HCT116 (cell line): ENCODE results near the gene ALG1L2. TPM values are rescaled to one million over a fixed set of nuclear protein-coding genes. Genes with fewer than 3 reads are reported as not detected.

Experiments used
- ATAC-seq: fragments of 200-7000 bp; cut with Tn5 transposase; 2 replicates; pipeline ENCODE4 v1.9.1; 2020; ENCODE audit warnings: mild to moderate bottlenecking, moderate library complexity
- BruUV-seq: library from RNA; stranded (reverse); fragments of 400-500 nt; replicated peaks from 2 replicates; lab custom pipeline; 2021; lab: Mats Ljungman, UMichigan
- CTCF ChIA-PET: fragments of 300-600 bp; sonication (Branson Sonifier 250); formaldehyde crosslinking; loops from one replicate; lab custom pipeline; 2021; ENCODE audit warnings: antibody characterized with exemption; lab: Charles Lee
- POLR2A ChIA-PET: fragments of 300-600, 350-600 bp; sonication (Branson Sonifier 250); formaldehyde crosslinking; loops from one replicate; lab custom pipeline; 2021; ENCODE audit warnings: antibody characterized with exemption; lab: Charles Lee
- RAD21 ChIA-PET, 2 experiments: fragments of 300-600 bp; sonication (Branson Sonifier 250); formaldehyde crosslinking; loops; one replicate each; lab custom pipeline; 2023; ENCODE audit warnings: low total read pairs in 2 of 2; ENCODE audit not compliant: uncharacterized antibody in 2 of 2, unreplicated experiment in 2 of 2, low non-redundant PET in 1 of 2; lab: Charles Lee
- DNase-seq: peaks from one replicate; pipeline ENCODE4 v3.0.0-alpha.2; 2010; ENCODE audit warnings: low read depth, low spot score
- H2AFZ ChIP-seq: fragments of 200-600 bp; shearing (Covaris generic), sonication (generic); 2 replicates; pipeline ENCODE4 v1.6.1; 2017; ENCODE audit warnings: low read depth, mixed run types, mixed read lengths, antibody characterized with exemption, low read length; ENCODE audit not compliant: poor library complexity, severe bottlenecking
- H3K27ac ChIP-seq: 2 replicates; pipeline ENCODE4 v1.5.1; 2012; ENCODE audit warnings: low read depth, low read length
- H3K27me3 ChIP-seq: fragments of 200-600 bp; sonication (generic); 2 replicates; pipeline ENCODE4 v1.6.1; 2016; ENCODE audit warnings: mixed run types, low read length, mixed read lengths; ENCODE audit not compliant: insufficient read depth
- H3K36me3 ChIP-seq, 2 experiments: fragments of 200-500 bp in 1 of 2; fragments of 200-600 bp in 1 of 2; sonication (Bioruptor generic) in 1 of 2; sonication (generic) in 1 of 2; 2 replicates each; pipeline versions ENCODE4 v1.5.1 to v1.6.1; 2014 to 2016; ENCODE audit warnings: low read length in 2 of 2, inconsistent platforms in 1 of 2, mixed read lengths in 1 of 2, mixed run types in 1 of 2; ENCODE audit not compliant: insufficient read depth in 2 of 2, control insufficient read depth in 1 of 2
- H3K4me1 ChIP-seq, 2 experiments: fragments of 200-600 bp in 1 of 2; sonication (generic) in 1 of 2; 2 replicates each; pipeline versions ENCODE4 v1.5.1 to v1.6.1; 2012 to 2017; ENCODE audit warnings: low read length in 2 of 2, inconsistent platforms in 1 of 2, mild to moderate bottlenecking in 1 of 2, mixed read lengths in 1 of 2, mixed run types in 1 of 2, moderate library complexity in 1 of 2; ENCODE audit not compliant: insufficient read depth in 2 of 2, control insufficient read depth in 1 of 2
- H3K4me2 ChIP-seq: fragments of 200-600 bp; sonication (generic); 2 replicates; pipeline ENCODE4 v1.6.1; 2017; ENCODE audit warnings: mixed run types, low read length, mixed read lengths
- H3K4me3 ChIP-seq, 2 experiments: fragments of 200-600 bp in 1 of 2; sonication (generic) in 1 of 2; replicated peaks in 1 of 2; 2 replicates each; pipeline ENCODE4 v1.5.1; 2011 to 2016; ENCODE audit warnings: low read length in 2 of 2, control low read depth in 1 of 2, low read depth in 1 of 2, mild to moderate bottlenecking in 1 of 2, mixed read lengths in 1 of 2, mixed run types in 1 of 2
- H3K79me2 ChIP-seq: fragments of 200-600 bp; sonication (generic); 2 replicates; pipeline ENCODE4 v1.6.1; 2017; ENCODE audit warnings: mild to moderate bottlenecking, mixed run types, low read length, moderate library complexity, mixed read lengths; ENCODE audit not compliant: insufficient read depth
- H3K9ac ChIP-seq: fragments of 200-600 bp; sonication (generic); 2 replicates; pipeline ENCODE4 v1.6.1; 2016; ENCODE audit warnings: low read length, mixed read lengths
- H3K9me2 ChIP-seq: fragments of 200-600 bp; sonication (generic), shearing (Covaris generic); 2 replicates; pipeline ENCODE4 v1.6.1; 2017; ENCODE audit warnings: mixed run types, mild to moderate bottlenecking, moderate library complexity; ENCODE audit not compliant: insufficient read depth
- H3K9me3 ChIP-seq, 2 experiments: fragments of 200-500 bp in 1 of 2; fragments of 200-600 bp in 1 of 2; sonication (Bioruptor generic) in 1 of 2; sonication (generic) in 1 of 2; 2 replicates each; pipeline ENCODE4 v1.6.1; 2014 to 2017; ENCODE audit warnings: low read length in 2 of 2, mixed read lengths in 2 of 2, inconsistent platforms in 1 of 2, low read depth in 1 of 2, mild to moderate bottlenecking in 1 of 2, mixed run types in 1 of 2, moderate library complexity in 1 of 2; ENCODE audit not compliant: control insufficient read depth in 1 of 2, insufficient read depth in 1 of 2
- H4K20me1 ChIP-seq: fragments of 200-600 bp; sonication (generic), shearing (Covaris generic); 2 replicates; pipeline ENCODE4 v1.6.1; 2017; ENCODE audit warnings: mixed run types, mild to moderate bottlenecking, moderate library complexity; ENCODE audit not compliant: insufficient read depth
- ATF3 ChIP-seq: IDR thresholded peaks from 2 replicates; pipeline ENCODE4 v1.6.1; 2012
- CBX3 ChIP-seq: IDR thresholded peaks from 2 replicates; pipeline ENCODE4 v1.6.1; 2012; ENCODE audit warnings: low read depth
- CTCF ChIP-seq, 3 experiments: fragments of 200-600 bp in 1 of 3; sonication (generic) in 1 of 3; IDR thresholded peaks in 2 of 3; conservative IDR thresholded peaks in 1 of 3; 2 replicates each; pipeline ENCODE4 v1.5.1; 2012 to 2017; ENCODE audit warnings: low read depth in 2 of 3, low read length in 2 of 3, antibody characterized with exemption in 1 of 3, borderline replicate concordance in 1 of 3, control low read depth in 1 of 3, mild to moderate bottlenecking in 1 of 3, mixed read lengths in 1 of 3, mixed run types in 1 of 3, moderate library complexity in 1 of 3; ENCODE audit not compliant: insufficient read depth in 1 of 3
- ELF1 ChIP-seq: IDR thresholded peaks from 2 replicates; pipeline ENCODE4 v1.6.1; 2012; ENCODE audit warnings: low read depth, borderline replicate concordance
- EZH2phosphoT487 ChIP-seq: fragments of 200-600 bp; IDR thresholded peaks from 2 replicates; pipeline ENCODE4 v1.6.1; 2018; ENCODE audit warnings: antibody characterized with exemption, borderline replicate concordance
- FOSL1 ChIP-seq: IDR thresholded peaks from 2 replicates; pipeline ENCODE4 v1.6.1; 2012; ENCODE audit warnings: low read depth
- JUND ChIP-seq: IDR thresholded peaks from 2 replicates; pipeline ENCODE4 v1.6.1; 2012
- MAX ChIP-seq: IDR thresholded peaks from 2 replicates; pipeline ENCODE4 v1.6.1; 2012
- POLR2AphosphoS5 ChIP-seq: IDR thresholded peaks from 2 replicates; pipeline ENCODE4 v1.6.1; 2011; ENCODE audit warnings: mild to moderate bottlenecking, low read depth, low read length, moderate library complexity
- RAD21 ChIP-seq: IDR thresholded peaks from 2 replicates; pipeline ENCODE4 v1.6.1; 2012; ENCODE audit warnings: low read depth, mild to moderate bottlenecking
- SIN3A ChIP-seq: IDR thresholded peaks from 2 replicates; pipeline ENCODE4 v1.6.1; 2012; ENCODE audit warnings: low read depth
- SRF ChIP-seq: IDR thresholded peaks from 2 replicates; pipeline ENCODE4 v1.6.1; 2012; ENCODE audit warnings: low read depth
- TCF7L2 ChIP-seq: IDR thresholded peaks from 2 replicates; pipeline ENCODE4 v1.7.0; 2011; ENCODE audit warnings: borderline replicate concordance, inconsistent platforms; ENCODE audit not compliant: insufficient read depth, insufficient read length; ENCODE audit errors: extremely low read depth
- YY1 ChIP-seq: IDR thresholded peaks from 2 replicates; pipeline ENCODE4 v1.6.1; 2011; ENCODE audit warnings: low read length, low read depth, moderate library complexity, mild to moderate bottlenecking; ENCODE audit not compliant: insufficient replicate concordance; ENCODE audit errors: extremely low read depth
- ZBTB33 ChIP-seq: IDR thresholded peaks from 2 replicates; pipeline ENCODE4 v1.6.1; 2011; ENCODE audit warnings: mild to moderate bottlenecking, low read length, moderate library complexity; ENCODE audit not compliant: insufficient replicate concordance; ENCODE audit errors: extremely low read depth
- intact Hi-C: fragments of 100-400 bp; cut with micrococcal nuclease; formaldehyde crosslinking; loops from 2 replicates; pipeline ENCODE4 v1.10.0; 2022
- total RNA-seq: library from RNA; stranded (reverse); gene quantifications from one replicate; pipeline ENCODE4 v1.2.1, GENCODE V29; 2021; ENCODE audit not compliant: unreplicated experiment

ALG1L2 gene
- total RNA-seq, 1 experiment from 2014 or later = 0.44 TPM

GRCh38 chr3:130044370-130044769, 37.3 kb upstream of the ALG1L2 start:
- Histone ChIP-seq H3K79me2 (no peaks in the 10 kb centered on the region), H3K27ac (no peak overlapping the region), H4K20me1 (no peaks in the 10 kb centered on the region), H3K4me3 (no peak overlapping the region), H3K4me1 (no peaks in the 10 kb centered on the region), H2AFZ (no peak overlapping the region), H3K27me3 (no peaks in the 10 kb centered on the region), H3K9me2 (no peaks in the 10 kb centered on the region), H3K4me2 (no peak overlapping the region), H3K9ac (no peak overlapping the region), H3K9me3 (no peaks in the 10 kb centered on the region), H3K36me3 (no peaks in the 10 kb centered on the region)
- no peak for TF ChIP-seq TCF7L2
- TF ChIP-seq CBX3 = no peak
- POLR2A ChIA-PET = no interaction called here
- DNase-seq = no peak
- RAD21 ChIA-PET = no interaction called here
- ATAC-seq = no peak
- CTCF ChIA-PET = no interaction called here
- no TSS peak for BruUV-seq
- intact Hi-C loops = no loop called here

- no peak overlapping the region for H2AFZ ChIP-seq
- no peak overlapping the region for H3K4me2 ChIP-seq
- POLR2A ChIA-PET = no interaction called here
- H3K4me1 ChIP-seq = no peaks in the 10 kb centered on the region
- intact Hi-C loops = no loop called here
- no peaks in the 10 kb centered on the region for H3K36me3 ChIP-seq
- H3K27ac ChIP-seq = no peak overlapping the region
- no peaks in the 10 kb centered on the region for H3K27me3 ChIP-seq
- no peaks in the 10 kb centered on the region for H3K9me3 ChIP-seq
- DNase-seq = no peak
- CTCF ChIA-PET = no interaction called here
- BruUV-seq = no TSS peak
- no peaks in the 10 kb centered on the region for H3K9me2 ChIP-seq
- H3K4me3 ChIP-seq = no peak overlapping the region
- no peaks in the 10 kb centered on the region for H4K20me1 ChIP-seq
- H3K9ac ChIP-seq = no peak overlapping the region
- RAD21 ChIA-PET = no interaction called here
- H3K79me2 ChIP-seq = no peaks in the 10 kb centered on the region
- no peak for ATAC-seq
- TF ChIP-seq SIN3A = no peak
- TF ChIP-seq SRF = no peak
- TF ChIP-seq FOSL1 = no peak
- TF ChIP-seq ATF3 = no peak
- TF ChIP-seq YY1 = no peak
- TF ChIP-seq JUND = no peak
- no peak for TF ChIP-seq CBX3
- no peak for TF ChIP-seq EZH2phosphoT487
- TF ChIP-seq MAX = no peak
- TF ChIP-seq TCF7L2 = no peak
- no peak for TF ChIP-seq ZBTB33
- no peak for TF ChIP-seq RAD21
- TF ChIP-seq CTCF (IDR thresholded peaks at IDR 0.05 in 2 of 3, conservative IDR thresholded peaks at IDR 0.05 in 1 of 3; ENCODE audit: borderline replicate concordance in 1 of 3, insufficient read depth in 1 of 3, low read depth in 2 of 3, low read length in 2 of 3) = no peak
- no peak for TF ChIP-seq POLR2AphosphoS5
- TF ChIP-seq ELF1 = no peak
Measured at GRCh38 chr3:130048726-130049125, 32.9 kb upstream of the ALG1L2 start.
